NCI-H510A (cell line): ENCODE measurements around the gene KREMEN1.
A peak's percentile ranks its signal among the peaks of the same experiment; 100 is the strongest.

Experiments used
- DNase-seq: peaks from one replicate; lab custom pipeline; 2025; lab: John Stamatoyannopoulos, UW

KREMEN1 gene

DNA sequence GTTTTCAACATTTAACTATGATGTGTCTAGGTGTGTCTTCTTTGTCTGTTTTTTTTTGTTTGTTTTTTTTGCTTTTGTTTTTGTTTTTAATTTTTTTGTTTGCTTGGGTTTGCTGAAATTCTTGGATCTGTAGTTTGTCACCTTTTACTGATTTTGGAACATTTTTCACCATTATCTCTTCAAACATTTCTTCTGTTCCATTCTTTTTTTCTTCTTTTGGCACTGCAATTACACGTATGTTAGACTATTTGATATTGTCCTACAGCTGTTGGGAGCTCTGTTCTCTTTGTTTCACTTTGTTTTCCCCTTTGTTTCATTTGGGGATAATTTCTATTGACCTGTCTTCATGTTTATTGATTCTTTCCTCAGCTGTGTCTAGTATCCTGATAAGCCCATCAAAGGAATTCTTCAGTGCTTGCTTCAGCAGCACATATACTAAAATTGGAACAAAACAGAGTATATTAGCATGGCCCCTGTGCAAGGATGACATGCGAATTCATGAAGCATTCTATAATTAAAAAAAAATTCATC lies 60.8 kb downstream of the KREMEN1 start:
- no peak for DNase-seq

DNA sequence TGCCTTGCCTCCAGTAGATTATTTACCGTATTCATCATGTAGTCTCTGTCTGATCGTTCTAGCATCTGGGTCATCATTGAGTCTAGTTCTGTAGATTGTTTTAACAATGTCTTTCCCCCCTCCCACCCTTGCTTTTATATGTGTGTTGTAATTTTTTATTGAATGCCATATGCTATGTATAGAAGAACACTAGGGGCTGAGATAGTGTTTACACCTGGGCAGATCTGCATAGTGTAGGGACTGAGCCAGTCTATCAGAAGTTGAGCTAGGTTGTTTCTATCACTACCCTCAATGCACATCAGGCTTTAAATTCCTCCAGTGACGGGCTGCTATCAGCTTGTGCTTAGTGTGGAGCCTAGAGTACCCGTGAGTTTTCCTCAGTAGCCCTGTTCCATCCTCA lies 61.6 kb downstream of the KREMEN1 start:
- no peak for DNase-seq

DNA sequence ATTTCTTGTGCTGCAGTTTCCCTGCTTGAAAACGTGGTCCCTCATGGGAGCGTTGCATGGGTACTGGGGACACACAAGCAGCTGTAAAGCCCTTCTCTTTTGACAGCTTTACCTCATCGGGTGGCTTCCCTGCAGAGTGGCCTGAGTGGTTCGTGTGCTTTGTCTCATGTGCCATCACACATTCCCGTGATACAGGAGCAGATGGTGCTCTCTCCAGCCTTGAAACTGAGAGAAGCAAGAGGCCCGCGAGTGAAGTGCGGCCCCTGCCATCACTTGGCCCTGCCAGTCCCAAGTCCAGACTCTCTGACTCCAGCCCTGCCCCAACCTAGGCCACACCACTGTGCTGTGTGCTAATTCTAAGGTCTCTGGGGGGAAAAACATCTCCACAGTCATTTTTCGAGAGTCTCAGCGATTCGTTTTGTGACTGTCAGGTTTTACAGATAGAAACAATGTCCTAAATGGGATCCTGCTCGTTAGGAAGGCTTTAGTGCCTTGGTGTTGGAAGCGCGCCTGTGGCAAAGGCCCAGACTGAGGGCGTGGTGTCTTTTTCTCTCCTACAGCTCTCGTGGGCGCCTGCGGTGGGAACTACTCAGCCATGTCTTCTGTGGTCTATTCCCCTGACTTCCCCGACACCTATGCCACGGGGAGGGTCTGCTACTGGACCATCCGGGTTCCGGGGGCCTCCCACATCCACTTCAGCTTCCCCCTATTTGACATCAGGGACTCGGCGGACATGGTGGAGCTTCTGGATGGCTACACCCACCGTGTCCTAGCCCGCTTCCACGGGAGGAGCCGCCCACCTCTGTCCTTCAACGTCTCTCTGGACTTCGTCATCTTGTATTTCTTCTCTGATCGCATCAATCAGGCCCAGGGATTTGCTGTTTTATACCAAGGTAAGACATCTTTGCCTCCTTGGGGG lies 64.2 kb downstream of the KREMEN1 start:
- DNase-seq = no peak

DNA sequence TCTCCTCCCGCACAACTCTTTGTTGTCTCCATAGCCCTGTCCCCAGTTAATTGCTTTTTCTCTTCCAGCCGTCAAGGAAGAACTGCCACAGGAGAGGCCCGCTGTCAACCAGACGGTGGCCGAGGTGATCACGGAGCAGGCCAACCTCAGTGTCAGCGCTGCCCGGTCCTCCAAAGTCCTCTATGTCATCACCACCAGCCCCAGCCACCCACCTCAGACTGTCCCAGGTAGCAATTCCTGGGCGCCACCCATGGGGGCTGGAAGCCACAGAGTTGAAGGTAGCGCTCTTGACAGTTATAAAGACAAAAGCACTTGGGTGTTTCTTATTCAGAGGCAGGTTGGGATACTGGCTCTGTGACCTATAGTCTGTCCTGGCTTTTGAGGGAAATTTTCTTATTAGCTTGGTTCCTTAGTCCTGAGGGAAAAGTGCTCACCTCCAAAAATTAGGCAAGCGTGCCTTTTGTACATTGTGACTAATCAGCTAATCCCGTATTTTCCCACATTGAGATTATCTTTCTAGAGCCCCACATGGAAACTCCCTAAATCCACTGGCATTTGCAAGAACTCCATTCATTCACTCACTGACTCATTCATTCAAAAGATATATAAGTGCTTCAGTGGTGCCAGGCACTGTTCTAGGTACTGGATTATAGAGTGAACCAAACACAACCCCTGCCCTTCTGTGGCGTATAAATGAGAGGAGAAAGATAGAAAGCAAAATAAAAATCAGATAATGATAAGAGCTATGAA lies 65.9 kb downstream of the KREMEN1 start:
- DNase-seq = no peak

DNA sequence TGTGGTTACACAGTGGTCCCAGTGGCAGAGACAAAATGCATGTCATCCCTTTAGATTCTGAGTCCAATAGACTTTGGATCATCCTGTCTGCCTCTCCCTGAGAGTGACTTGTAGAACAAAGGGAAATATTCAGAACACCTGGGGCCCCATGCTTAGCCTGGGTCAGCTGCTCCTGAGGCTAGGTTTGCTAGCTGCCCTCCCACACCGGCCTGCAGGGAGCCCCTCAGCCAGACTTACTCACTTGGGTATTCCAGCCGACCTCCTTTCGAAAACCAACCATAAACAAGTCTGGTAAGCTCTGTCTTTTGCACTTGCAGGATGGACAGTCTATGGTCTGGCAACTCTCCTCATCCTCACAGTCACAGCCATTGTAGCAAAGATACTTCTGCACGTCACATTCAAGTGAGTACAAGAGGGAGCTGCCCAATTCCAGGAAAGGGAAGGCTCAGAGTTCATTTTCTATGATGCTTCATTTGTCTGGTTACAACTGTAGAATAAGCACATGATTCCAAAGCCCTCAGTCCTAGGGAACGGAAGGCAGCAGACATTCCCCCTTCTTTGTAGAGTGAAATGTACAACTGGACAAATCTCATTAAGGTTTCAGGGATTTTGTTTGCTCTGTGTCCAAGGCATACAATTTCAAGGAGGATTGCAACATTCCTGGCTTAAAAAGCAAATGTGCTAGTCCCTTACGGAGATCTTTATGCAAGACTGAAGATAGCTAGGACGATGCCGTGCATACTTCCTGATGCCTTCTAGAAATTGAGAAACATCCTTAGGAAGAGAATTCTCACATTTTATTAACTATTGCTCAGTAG lies 67.3 kb downstream of the KREMEN1 start:
- no peak for DNase-seq

DNA sequence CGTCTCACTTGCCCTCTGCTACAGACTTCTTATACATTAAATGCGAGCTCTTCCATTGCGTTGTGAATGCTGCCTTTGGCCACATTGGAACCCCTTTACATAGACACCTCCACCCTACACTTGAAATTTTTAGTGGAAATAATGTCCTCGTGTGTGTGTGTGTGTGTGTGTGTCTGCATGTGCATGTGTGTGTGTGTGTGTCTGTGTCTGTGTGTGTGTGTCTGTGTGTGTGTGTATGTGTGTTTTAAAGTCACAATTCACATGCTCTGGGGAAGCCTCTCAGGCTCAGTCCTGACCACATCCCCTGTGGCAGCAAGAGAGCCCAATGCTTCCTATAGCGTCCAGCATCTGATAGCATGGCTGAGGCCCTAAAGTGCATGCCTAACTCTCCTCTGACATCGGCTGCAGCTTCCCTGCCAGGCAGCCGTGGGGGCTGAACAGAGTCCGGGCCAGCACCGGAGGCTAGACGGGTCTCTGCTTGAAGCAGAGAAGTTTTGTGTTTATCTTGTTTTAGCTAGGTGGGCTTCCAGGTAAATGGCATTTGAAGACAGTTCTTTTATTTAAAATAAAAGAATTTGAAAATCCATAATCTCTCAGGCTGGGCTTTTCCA lies 68.3 kb downstream of the KREMEN1 start:
- no peak for DNase-seq

DNA sequence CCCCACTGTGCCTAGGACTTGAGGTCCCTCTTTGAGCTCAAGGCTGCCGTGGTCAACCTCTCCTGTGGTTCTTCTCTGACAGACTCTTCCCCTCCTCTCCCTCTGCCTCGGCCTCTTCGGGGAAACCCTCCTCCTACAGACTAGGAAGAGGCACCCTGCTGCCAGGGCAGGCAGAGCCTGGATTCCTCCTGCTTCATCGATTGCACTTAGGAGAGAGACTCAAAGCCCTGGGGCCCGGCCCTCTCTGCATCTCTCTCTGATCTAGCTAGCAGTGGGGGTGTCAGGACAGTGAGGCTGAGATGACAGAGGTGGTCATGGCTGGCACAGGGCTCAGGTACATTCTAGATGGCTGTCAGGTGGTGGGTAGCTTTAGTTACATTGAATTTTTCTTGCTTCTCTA lies 69.3 kb downstream of the KREMEN1 start:
- no peak for DNase-seq

DNA sequence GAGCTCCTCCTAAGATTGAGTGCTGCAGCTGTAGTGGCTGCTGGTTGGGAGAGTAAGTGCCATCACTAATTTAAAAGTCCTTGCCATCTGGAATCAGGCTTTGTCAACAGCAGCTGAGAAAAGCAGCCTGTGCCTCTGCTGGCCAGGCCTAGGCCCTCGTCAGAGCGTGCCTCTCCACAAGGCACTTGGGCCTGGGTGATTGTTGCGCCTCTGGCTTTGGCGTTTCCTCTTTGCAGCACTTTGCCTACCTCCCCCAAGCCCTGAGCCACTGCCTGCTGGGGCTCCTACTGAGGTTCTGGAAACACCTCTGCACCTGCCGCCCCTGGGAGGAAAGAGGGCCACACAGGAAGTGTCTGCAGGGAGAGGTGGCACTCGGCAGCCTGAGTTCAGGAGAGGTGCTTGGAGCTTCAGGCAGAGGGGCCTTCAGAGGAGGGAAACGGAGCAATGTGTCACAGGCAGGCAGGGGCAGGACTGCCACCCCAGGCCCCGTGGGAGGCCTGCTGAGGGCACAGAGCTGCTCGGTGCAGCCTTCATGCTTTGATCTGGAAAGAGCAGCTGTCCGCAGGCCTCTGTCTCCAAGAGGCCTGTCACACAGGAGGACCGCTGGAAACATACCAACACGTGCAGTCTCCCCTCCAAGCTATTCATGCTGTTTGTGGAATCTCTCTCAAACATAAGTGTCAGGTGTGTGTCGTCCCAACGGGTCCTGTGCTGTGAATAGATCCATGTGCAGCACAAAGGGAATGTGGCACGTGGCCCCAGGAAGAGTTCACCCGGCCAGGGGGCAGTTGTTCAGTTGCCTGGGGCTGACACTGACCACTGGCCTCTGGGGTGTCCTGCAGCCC lies 71.3 kb downstream of the KREMEN1 start:
- DNase-seq = peak; percentile 73

DNA sequence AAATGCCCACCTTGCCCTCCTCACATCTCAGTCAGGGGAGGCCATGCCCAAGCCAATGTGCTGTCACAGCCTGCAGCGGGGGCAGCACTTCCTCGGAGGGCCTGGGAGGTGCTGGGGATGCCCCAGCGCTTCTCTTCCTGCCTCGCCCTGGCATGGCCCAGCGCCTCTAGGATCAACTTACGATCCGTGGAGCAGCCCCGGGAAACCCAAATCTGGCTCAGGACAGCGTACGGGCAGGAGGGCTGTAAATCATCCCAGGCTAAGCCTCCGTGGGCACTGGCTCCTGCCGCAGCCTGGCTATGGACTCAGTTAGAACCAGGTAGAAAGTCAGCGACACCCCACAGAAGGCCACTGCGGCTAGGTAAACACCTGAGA lies 71.9 kb downstream of the KREMEN1 start:
- no peak for DNase-seq

DNA sequence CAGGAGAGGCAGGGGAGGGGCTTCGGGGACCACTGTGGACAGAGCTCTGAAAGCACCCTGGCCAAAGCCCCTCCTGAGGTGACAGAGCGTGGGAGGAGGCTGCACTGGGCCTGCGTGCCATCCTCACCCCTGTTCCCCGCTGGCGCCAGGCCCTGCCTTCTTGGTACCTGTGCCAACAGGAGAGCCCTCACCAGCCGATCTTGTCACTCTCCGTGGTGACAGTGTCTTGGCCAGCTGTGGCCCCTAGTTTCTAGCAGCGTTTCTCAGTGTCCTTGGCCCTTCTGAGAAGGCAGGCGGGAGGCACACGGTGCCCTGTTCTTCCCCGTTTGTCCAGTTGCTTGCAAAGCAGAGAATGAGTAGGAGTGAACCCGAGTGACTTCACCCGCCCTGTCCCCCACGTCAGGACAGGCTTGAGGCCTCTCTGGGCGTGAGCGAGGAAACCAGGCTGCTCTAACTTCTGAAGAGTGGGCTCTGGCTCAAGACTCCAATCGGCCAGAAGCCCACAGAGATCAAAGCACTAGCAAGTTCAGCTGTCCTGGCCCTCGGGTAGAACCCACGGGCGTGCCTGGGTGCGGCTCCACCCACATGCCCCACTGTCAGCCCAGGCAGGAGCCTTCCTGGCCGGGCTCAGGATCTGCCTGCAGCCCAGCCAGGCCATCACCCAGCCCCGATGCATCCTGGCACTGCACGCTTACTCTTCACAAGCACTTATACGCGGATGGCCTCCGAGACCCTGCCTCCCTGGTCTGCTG lies 72.7 kb downstream of the KREMEN1 start:
- DNase-seq = no peak

DNA sequence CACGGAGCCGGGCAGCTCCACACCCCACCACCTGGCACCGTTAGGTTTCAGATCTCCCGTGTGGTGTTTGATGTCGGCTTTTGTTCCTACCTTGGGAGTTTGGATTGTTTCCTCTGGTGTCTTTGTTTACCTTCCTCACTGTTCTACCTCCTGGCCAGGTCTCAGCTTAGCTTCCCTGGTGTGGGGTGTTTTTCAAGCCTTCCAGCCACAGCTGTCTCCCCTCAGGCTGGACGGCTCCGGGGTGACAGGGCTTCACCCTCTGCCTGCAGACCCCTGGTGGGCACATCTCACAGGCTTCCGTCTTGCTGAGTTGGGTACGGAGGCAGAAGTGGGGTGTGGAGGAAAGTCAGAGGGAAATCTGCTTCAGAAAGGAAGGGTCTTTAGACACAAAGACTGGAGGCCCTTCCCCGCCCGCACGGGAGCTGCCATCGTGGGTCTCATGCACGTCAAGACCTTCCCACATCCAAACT lies 73.3 kb downstream of the KREMEN1 start:
- DNase-seq = no peak

DNA sequence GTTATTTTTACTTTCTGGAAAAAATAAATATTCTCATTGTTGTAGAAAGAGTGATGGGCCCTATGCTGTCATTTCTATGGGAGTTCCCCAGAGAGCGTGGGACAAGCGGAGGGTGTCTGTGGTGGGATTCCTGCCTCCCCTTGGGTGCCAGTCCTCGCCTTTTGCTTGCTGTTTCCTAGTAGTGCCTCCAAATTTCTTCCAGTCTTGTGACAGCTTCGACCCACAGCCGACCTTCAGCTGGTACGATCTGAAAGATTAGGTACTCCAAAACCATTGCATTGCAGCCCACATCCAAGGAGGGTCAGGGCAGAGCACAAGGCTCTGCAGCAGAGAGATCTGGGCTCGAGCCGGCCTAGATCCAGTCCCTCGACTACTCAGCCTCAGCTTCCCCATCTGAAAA lies 73.9 kb downstream of the KREMEN1 start:
- no peak for DNase-seq

DNA sequence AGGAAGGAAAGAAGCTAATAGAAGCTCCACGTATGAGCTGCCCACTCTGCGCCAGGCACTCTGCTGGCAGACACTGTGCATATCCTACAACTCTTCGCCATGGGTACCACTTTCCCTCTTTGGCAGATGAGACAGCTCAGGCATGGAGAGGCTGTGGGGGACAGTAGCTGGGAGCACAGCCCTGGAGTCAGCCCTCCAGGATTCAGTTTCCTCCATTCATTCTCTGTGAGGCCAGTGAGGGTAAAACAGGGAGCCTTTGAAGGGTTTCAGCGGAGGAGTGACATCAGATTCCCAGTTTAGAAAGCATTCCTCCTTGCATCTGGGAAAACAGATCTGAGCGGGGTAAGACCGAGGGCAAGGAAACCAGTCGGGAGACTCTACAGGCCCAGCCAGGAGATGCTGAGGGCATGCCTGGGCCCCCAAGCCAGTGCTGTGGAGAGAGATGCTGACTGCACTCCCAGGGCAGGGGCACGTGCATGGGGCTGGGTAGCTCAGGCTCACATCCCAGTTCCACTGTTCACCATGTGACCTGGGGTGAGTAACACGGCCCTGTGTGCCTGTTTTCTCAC lies 74.6 kb downstream of the KREMEN1 start:
- DNase-seq = no peak

DNA sequence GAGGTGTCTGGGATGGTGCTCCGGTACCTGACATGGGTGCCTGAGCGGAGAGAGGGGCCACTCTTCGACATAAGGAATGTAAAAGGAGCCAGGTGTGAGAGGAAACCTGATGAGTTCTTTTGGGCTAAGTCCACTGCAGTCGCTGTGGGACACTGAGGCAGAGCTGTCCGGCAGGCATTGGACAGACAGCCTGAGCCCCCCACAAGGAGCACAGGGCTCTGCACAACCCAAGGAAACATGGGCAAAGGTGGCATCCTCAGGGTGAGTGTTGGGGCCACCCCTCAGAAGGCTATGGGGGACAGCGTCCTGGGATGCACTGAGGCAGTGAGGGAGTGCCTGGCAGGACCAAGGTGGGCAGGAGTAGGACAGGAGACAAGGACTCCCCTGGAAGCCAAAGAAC lies 75.2 kb downstream of the KREMEN1 start:
- no peak for DNase-seq

DNA sequence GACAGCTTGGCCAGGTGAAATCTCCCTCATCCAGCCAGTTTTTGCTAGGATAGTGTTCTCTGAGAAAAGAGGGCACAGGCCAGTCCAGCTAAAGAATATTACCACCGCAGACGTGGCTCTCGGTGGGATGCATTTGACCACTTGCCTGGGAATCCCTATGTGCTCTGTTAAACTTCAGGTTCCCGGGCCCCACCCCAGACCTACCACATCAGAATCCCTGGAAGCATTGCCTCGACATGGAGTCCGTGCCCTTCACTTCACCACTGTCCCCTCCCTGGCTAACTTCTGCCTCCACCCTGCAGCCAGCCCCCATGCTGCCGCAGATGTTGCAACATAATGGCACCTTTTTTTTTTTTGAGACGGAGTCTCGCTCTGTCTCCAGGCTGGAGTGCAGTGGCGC lies 76.0 kb downstream of the KREMEN1 start:
- DNase-seq = no peak

DNA sequence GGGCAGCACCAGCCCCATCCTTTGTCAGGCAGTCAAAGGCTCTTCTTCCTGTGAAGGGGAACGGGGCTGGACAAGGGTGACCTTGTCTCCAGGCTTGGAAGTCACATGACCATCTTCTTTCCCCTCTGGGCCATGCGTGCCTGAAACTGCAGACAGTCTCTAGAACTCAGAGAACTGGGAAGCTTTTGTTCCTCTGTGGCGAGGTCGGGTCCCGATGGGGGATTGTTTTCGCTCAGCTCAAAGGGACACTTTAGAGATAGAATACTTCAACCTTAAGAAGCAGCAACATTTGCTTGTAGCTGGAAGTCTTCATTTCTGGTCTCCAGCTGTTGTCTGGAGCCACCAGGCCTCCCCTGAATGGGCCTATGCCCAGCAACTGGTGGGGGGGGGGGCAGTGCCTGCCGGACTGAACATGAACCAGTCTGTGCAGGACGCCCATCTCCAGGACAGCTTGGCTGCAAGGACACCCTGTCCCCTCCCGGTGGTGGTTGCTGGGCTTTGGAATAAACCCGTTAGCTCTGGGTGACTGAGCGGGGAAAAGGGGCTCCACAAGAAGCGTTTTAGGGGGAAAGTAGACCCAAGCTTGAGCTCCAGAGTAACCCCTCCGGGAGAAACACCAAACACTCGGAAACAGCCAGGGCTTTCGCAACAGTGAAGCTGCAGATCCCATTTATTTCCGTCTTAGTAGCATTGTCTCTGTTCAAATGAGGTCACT lies 77.2 kb downstream of the KREMEN1 start:
- DNase-seq = no peak

DNA sequence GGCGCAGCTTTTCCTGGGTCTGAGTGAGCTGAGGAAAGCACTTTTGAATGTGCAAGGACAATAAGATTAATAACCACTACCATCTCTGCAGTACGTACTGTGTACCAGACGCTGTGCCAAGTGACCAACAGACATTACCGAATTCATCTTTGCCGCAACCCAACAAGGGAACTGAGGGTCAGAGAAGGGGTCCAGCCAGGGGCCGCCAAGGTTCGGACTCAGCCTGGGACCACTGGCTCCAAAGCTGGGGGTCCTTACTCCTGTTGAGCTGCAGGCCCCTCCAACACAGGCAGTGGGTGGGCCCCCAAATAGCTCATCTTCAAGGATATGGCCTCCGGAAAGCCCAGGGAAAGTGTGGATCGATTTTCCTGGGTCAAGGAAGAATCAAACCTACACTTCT lies 77.9 kb downstream of the KREMEN1 start:
- no peak for DNase-seq

DNA sequence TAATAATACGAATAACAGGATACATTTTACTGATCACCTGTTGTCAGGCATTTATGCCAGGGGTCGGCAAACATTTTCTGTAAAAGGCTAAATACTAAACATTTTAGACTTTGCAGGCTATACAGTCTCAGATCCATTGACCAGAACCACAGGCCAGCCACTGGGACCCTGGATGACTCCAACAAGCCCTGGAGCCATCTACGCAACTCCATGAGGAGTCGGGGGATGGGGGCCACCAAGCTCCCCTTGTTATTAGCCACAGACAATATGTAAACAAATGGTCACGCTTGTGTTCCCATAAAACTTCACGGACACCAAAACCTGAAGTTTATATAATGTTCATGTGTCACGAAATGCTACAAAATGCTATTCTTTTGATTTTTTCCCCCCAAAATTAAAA lies 78.5 kb downstream of the KREMEN1 start:
- DNase-seq = no peak
